Common myeloid progenitor, CD34-positive (primary cell): ENCODE data around the gene TMEM108.

ENCODE experiments used
- CTCF ChIA-PET: fragments of 350-600 bp; sonication (Branson Sonifier 250); formaldehyde crosslinking; loops from one replicate; lab custom pipeline; 2021; ENCODE audit warnings: antibody characterized with exemption; lab: Charles Lee
- POLR2A ChIA-PET: fragments of 350-600 bp; sonication (Branson Sonifier 250); formaldehyde crosslinking; loops from one replicate; lab custom pipeline; 2021; ENCODE audit warnings: antibody characterized with exemption; lab: Charles Lee
- DNase-seq, 3 donors: peaks; one replicate each; pipeline versions ENCODE4 v3.0.0 to v3.0.0-alpha.2; 2013
- H3K27ac ChIP-seq, 2 experiments: 1 replicate in 1 of 2; 2 replicates in 1 of 2; pipeline ENCODE4 v1.7.0; 2013; ENCODE audit warnings: inconsistent platforms in 2 of 2, low read length in 2 of 2, mild to moderate bottlenecking in 2 of 2, low read depth in 1 of 2, moderate library complexity in 1 of 2; ENCODE audit not compliant: severe bottlenecking in 2 of 2, insufficient read depth in 1 of 2, poor library complexity in 1 of 2
- H3K27me3 ChIP-seq, 5 experiments: replicated peaks in 2 of 5; 1 replicate in 3 of 5; 2 replicates in 2 of 5; pipeline versions ENCODE4 v1.6.1 to v1.7.0; 2013; ENCODE audit warnings: low read length in 4 of 5, mild to moderate bottlenecking in 2 of 5, moderate library complexity in 2 of 5, inconsistent platforms in 1 of 5; ENCODE audit not compliant: insufficient read depth in 5 of 5, control insufficient read depth in 4 of 5
- H3K36me3 ChIP-seq, 4 experiments: 1 replicate in 2 of 4; 2 replicates in 2 of 4; pipeline versions ENCODE4 v1.6.1 to v1.7.0; 2013; ENCODE audit warnings: low read length in 3 of 4, control low read depth in 1 of 4, mild to moderate bottlenecking in 1 of 4; ENCODE audit not compliant: control insufficient read depth in 4 of 4, insufficient read depth in 4 of 4
- H3K4me1 ChIP-seq, 4 experiments: 1 replicate in 3 of 4; 2 replicates in 1 of 4; pipeline versions ENCODE4 v1.6.1 to v1.7.1; 2013; ENCODE audit warnings: low read length in 3 of 4, mild to moderate bottlenecking in 3 of 4, control low read depth in 1 of 4, inconsistent platforms in 1 of 4, moderate library complexity in 1 of 4; ENCODE audit not compliant: control insufficient read depth in 4 of 4, insufficient read depth in 4 of 4; ENCODE audit errors: control extremely low read depth in 1 of 4
- H3K4me3 ChIP-seq, 7 experiments: 1 replicate in 4 of 7; 2 replicates in 3 of 7; pipeline versions ENCODE4 v1.5.1 to v1.7.0; 2013; ENCODE audit warnings: mild to moderate bottlenecking in 7 of 7, low read length in 6 of 7, moderate library complexity in 6 of 7, inconsistent platforms in 2 of 7, low read depth in 2 of 7, control low read depth in 1 of 7; ENCODE audit not compliant: insufficient read depth in 4 of 7, control insufficient read depth in 1 of 7; ENCODE audit errors: extremely low read depth in 1 of 7
- H3K9me3 ChIP-seq, 5 experiments: 1 replicate in 4 of 5; 2 replicates in 1 of 5; pipeline versions ENCODE4 v1.6.1 to v1.7.1; 2013; ENCODE audit warnings: low read length in 4 of 5, mild to moderate bottlenecking in 2 of 5, inconsistent platforms in 1 of 5, low read depth in 1 of 5, moderate library complexity in 1 of 5; ENCODE audit not compliant: control insufficient read depth in 4 of 5, insufficient read depth in 2 of 5; ENCODE audit errors: control extremely low read depth in 1 of 5
- WGBS: methylation state at CpG from one replicate; pipeline ENCODE4 v1.1.5; 2013; ENCODE audit not compliant: insufficient coverage; 5-methylcytosine and 5-hydroxymethylcytosine counted together

TMEM108 gene

GRCh38 chr3:133123636-133124035 is 85.4 kb downstream of the TMEM108 start:
- ChIA-PET POLR2A (no interaction called here), CTCF (interaction anchor here (1.4 kb wide), 1 partner anchor 86 kb away, joined by 5 read pairs; no protein-coding TSS in a partner anchor)
- no CpG with 5 or more reads among the region's 1 CpG for WGBS
- H3K27me3 ChIP-seq = no peaks in the 10 kb centered on the region
- H3K9me3 ChIP-seq = no peaks in the 10 kb centered on the region
- peak in 2 of 3 donors; percentile 13 to 32 for DNase-seq
- H3K36me3 ChIP-seq = no peaks in the 10 kb centered on the region
- no peak overlapping the region for H3K27ac ChIP-seq
- peak overlapping the region in 2 of 7 experiments; percentile 12 to 20 for H3K4me3 ChIP-seq
- peaks cover 0 to 18% (median 5%) of the 10 kb centered on the region in 4 experiments for H3K4me1 ChIP-seq

- peak overlapping the region in 4 of 7 experiments; percentile 17 to 34 (median 31) for H3K4me3 ChIP-seq
- H3K27ac ChIP-seq = peak overlapping the region in 1 of 2 experiments; percentile 27
- no peaks in the 10 kb centered on the region for H3K9me3 ChIP-seq
- CTCF ChIA-PET = interaction anchor here (1.1 to 1.4 kb wide), 2 partner anchors 85 to 207 kb away, joined by 3 to 5 read pairs; no protein-coding TSS in a partner anchor
- H3K27me3 ChIP-seq = no peaks in the 10 kb centered on the region
- peaks cover 0 to 18% (median 5%) of the 10 kb centered on the region in 4 experiments for H3K4me1 ChIP-seq
- WGBS = 7% methylated on average over 6 of the region's 6 CpGs
- peak; percentile 82 to 92 (median 84) for DNase-seq
- no peaks in the 10 kb centered on the region for H3K36me3 ChIP-seq
- POLR2A ChIA-PET = no interaction called here
These were observed 86.3 kb downstream of the TMEM108 start for GRCh38 chr3:133124511-133124910.

GRCh38 chr3:133125171-133125570 is 87.0 kb downstream of the TMEM108 start:
- no peaks in the 10 kb centered on the region for H3K36me3 ChIP-seq
- peaks cover 0 to 18% (median 5%) of the 10 kb centered on the region in 4 experiments for H3K4me1 ChIP-seq
- CTCF ChIA-PET = interaction anchor here (1.1 to 1.4 kb wide), 2 partner anchors 85 to 207 kb away, joined by 3 to 5 read pairs; no protein-coding TSS in a partner anchor
- peak in 2 of 3 donors; percentile 15 to 43 for DNase-seq
- H3K4me3 ChIP-seq = no peak overlapping the region
- POLR2A ChIA-PET = no interaction called here
- H3K27ac ChIP-seq = no peak overlapping the region
- 100% methylated on average over 2 of the region's 4 CpGs for WGBS
- no peaks in the 10 kb centered on the region for H3K27me3 ChIP-seq
- H3K9me3 ChIP-seq = no peaks in the 10 kb centered on the region

GRCh38 chr3:133125802-133126201 is 87.6 kb downstream of the TMEM108 start:
- H3K9me3 ChIP-seq = no peaks in the 10 kb centered on the region
- H3K4me3 ChIP-seq = no peak overlapping the region
- no peak for DNase-seq
- no peaks in the 10 kb centered on the region for H3K36me3 ChIP-seq
- POLR2A ChIA-PET = no interaction called here
- CTCF ChIA-PET = no interaction called here
- WGBS = no CpG with 5 or more reads among the region's 2 CpGs
- peaks cover 0 to 18% (median 5%) of the 10 kb centered on the region in 4 experiments for H3K4me1 ChIP-seq
- no peak overlapping the region for H3K27ac ChIP-seq
- H3K27me3 ChIP-seq = no peaks in the 10 kb centered on the region

- Histone ChIP-seq H3K27ac (no peak overlapping the region), H3K36me3 (no peaks in the 10 kb centered on the region), H3K4me3 (no peak overlapping the region), H3K9me3 (no peaks in the 10 kb centered on the region), H3K4me1 (peaks cover 0 to 18% (median 5%) of the 10 kb centered on the region in 4 experiments), H3K27me3 (no peaks in the 10 kb centered on the region)
- 100% methylated on average over 2 of the region's 2 CpGs for WGBS
- DNase-seq = no peak
- ChIA-PET POLR2A (no interaction called here), CTCF (no interaction called here)
These were observed 89.2 kb downstream of the TMEM108 start for GRCh38 chr3:133127381-133127780.

- CTCF ChIA-PET = no interaction called here
- 100% methylated on average over 1 of the region's 1 CpG for WGBS
These were observed 92.0 kb downstream of the TMEM108 start for GRCh38 chr3:133130168-133130567.

GRCh38 chr3:133135306-133135705 is 97.1 kb downstream of the TMEM108 start:
- ChIA-PET POLR2A (no interaction called here), CTCF (no interaction called here)
- Histone ChIP-seq H3K4me3 (no peak overlapping the region), H3K27ac (no peak overlapping the region), H3K36me3 (no peaks in the 10 kb centered on the region), H3K9me3 (no peaks in the 10 kb centered on the region), H3K4me1 (no peaks in the 10 kb centered on the region), H3K27me3 (no peaks in the 10 kb centered on the region)
- 91% methylated on average over 5 of the region's 5 CpGs for WGBS
- no peak for DNase-seq

More at GRCh38 chr3:133130168-133130567, 92.0 kb downstream of the TMEM108 start:
- Histone ChIP-seq H3K4me3 (no peak overlapping the region), H3K9me3 (no peaks in the 10 kb centered on the region), H3K4me1 (peaks cover 0 to 3% (median 0%) of the 10 kb centered on the region in 4 experiments), H3K27me3 (no peaks in the 10 kb centered on the region), H3K36me3 (no peaks in the 10 kb centered on the region), H3K27ac (no peak overlapping the region)
- POLR2A ChIA-PET = no interaction called here
- DNase-seq = no peak
